GM23248 (cell line): ENCODE measurements around the gene WHRN. TPM values are rescaled to one million over a fixed set of nuclear protein-coding genes. Genes with fewer than 3 reads are reported as not detected.

Source experiments
- DNase-seq: peaks from one replicate; pipeline ENCODE4 v3.0.0-alpha.2; 2015
- H2AFZ ChIP-seq: fragments of 200-600 bp; sonication (generic); 2 replicates; pipeline ENCODE4 v1.6.1; 2016; ENCODE audit warnings: antibody characterized with exemption
- H3F3A ChIP-seq: fragments of 200-600 bp; sonication (generic); 2 replicates; pipeline ENCODE4 v1.6.1; 2016; ENCODE audit warnings: mild to moderate bottlenecking, antibody characterized with exemption, mixed run types; ENCODE audit not compliant: insufficient read depth
- H3K27ac ChIP-seq: fragments of 200-600 bp; sonication (generic); 2 replicates; pipeline ENCODE4 v1.5.1; 2016; ENCODE audit warnings: mild to moderate bottlenecking
- H3K27me3 ChIP-seq: fragments of 200-600 bp; sonication (generic); replicated peaks from 2 replicates; pipeline ENCODE4 v1.6.1; 2016; ENCODE audit warnings: mild to moderate bottlenecking; ENCODE audit not compliant: insufficient read depth
- H3K36me3 ChIP-seq: fragments of 200-600 bp; sonication (generic); 2 replicates; pipeline ENCODE4 v1.6.1; 2016; ENCODE audit warnings: low read depth, mild to moderate bottlenecking
- H3K4me1 ChIP-seq: fragments of 200-600 bp; sonication (generic); 2 replicates; pipeline ENCODE4 v1.6.1; 2016; ENCODE audit warnings: mild to moderate bottlenecking; ENCODE audit not compliant: insufficient read depth
- H3K4me2 ChIP-seq: fragments of 200-600 bp; sonication (generic); one replicate; pipeline ENCODE4 v1.6.1; 2016; ENCODE audit warnings: mild to moderate bottlenecking; ENCODE audit not compliant: unreplicated experiment
- H3K4me3 ChIP-seq: fragments of 200-600 bp; sonication (generic); 2 replicates; pipeline ENCODE4 v1.5.1; 2016; ENCODE audit warnings: mild to moderate bottlenecking
- H3K79me2 ChIP-seq: fragments of 200-600 bp; sonication (generic); 2 replicates; pipeline ENCODE4 v1.6.1; 2016; ENCODE audit warnings: mild to moderate bottlenecking; ENCODE audit not compliant: insufficient read depth
- H3K9ac ChIP-seq: fragments of 200-600 bp; sonication (generic); 2 replicates; pipeline ENCODE4 v1.6.1; 2016; ENCODE audit warnings: mild to moderate bottlenecking
- H3K9me2 ChIP-seq: fragments of 200-600 bp; sonication (generic); 2 replicates; pipeline ENCODE4 v1.6.1; 2016; ENCODE audit warnings: mixed run types, mild to moderate bottlenecking, moderate library complexity; ENCODE audit not compliant: insufficient read depth
- H3K9me3 ChIP-seq: fragments of 200-600 bp; sonication (generic); one replicate; pipeline ENCODE4 v1.6.1; 2017; ENCODE audit warnings: low read depth
- H4K20me1 ChIP-seq: fragments of 200-600 bp; sonication (generic); 2 replicates; pipeline ENCODE4 v1.6.0; 2016; ENCODE audit not compliant: insufficient read depth
- EZH2 ChIP-seq: fragments of 200-600 bp; sonication (generic); IDR thresholded peaks from 2 replicates; pipeline ENCODE4 v1.6.1; 2018; ENCODE audit warnings: antibody characterized with exemption, mild to moderate bottlenecking; ENCODE audit not compliant: insufficient read depth, poor library complexity, severe bottlenecking
- EZH2phosphoT487 ChIP-seq: fragments of 200-600 bp; sonication (generic); IDR thresholded peaks from 2 replicates; pipeline ENCODE4 v1.6.1; 2018; ENCODE audit warnings: antibody characterized with exemption, moderate library complexity, mild to moderate bottlenecking, low read depth; ENCODE audit not compliant: insufficient read depth
- WGBS, 2 experiments: methylation state at CpG; one replicate each; pipeline ENCODE4 v1.1.6; 2015 to 2017; ENCODE audit warnings: low lambda C conversion rate in 2 of 2, low coverage in 1 of 2; ENCODE audit errors: missing lambda C conversion rate in 2 of 2; 5-methylcytosine and 5-hydroxymethylcytosine counted together
- in situ Hi-C: fragments of 300-500 bp; cut with MboI; formaldehyde crosslinking; loops from 2 replicates; pipeline ENCODE4 v1.15.0; 2020
- polyA plus RNA-seq: library from polyadenylated mRNA; unstranded; fragments of >200 nt; fragmentation: Nextera tagmentation; extraction: Ambion mirVana; gene quantifications from 2 replicates; pipeline ENCODE4 v1.2.1, GENCODE V29; 2016
- total RNA-seq: library from RNA; depleted of rRNA; stranded (reverse); fragments of >200 nt; shearing (Covaris generic); gene quantifications from 2 replicates; pipeline ENCODE4 v1.2.3, GENCODE V29; 2014

WHRN gene
- total and polyA plus RNA-seq, 2 experiments from 2014 or later = 0.76 to 1.5 TPM

GRCh38 chr9:114370251-114370967 is 134.9 kb downstream of the WHRN start:
- no peaks in the 10 kb centered on the region for H3K9me3 ChIP-seq
- H4K20me1 ChIP-seq = no peaks in the 10 kb centered on the region
- H3K4me2 ChIP-seq = no peak overlapping the region
- H3K27ac ChIP-seq = no peak overlapping the region
- H3K79me2 ChIP-seq = no peaks in the 10 kb centered on the region
- no peaks in the 10 kb centered on the region for H3K27me3 ChIP-seq
- TF ChIP-seq EZH2 (no peak), EZH2phosphoT487 (no peak)
- 67 to 78% methylated on average over 4 to 6 of the region's 6 CpGs for WGBS, 2 experiments
- no peak overlapping the region for H2AFZ ChIP-seq
- in situ Hi-C loops = no loop called here
- H3F3A ChIP-seq = peaks cover 21% of the 10 kb centered on the region
- H3K9me2 ChIP-seq = no peaks in the 10 kb centered on the region
- H3K9ac ChIP-seq = no peak overlapping the region
- DNase-seq = no peak
- H3K36me3 ChIP-seq = no peaks in the 10 kb centered on the region
- H3K4me3 ChIP-seq = no peak overlapping the region
- peaks cover 16% of the 10 kb centered on the region for H3K4me1 ChIP-seq

GRCh38 chr9:114369216-114370130 is 135.8 kb downstream of the WHRN start:
- Histone ChIP-seq H3K27me3 (no peaks in the 10 kb centered on the region), H3K79me2 (no peaks in the 10 kb centered on the region), H4K20me1 (no peaks in the 10 kb centered on the region), H3K27ac (no peak overlapping the region), H2AFZ (no peak overlapping the region), H3K9me3 (no peaks in the 10 kb centered on the region), H3K9me2 (no peaks in the 10 kb centered on the region), H3K9ac (no peak overlapping the region), H3K36me3 (no peaks in the 10 kb centered on the region), H3K4me3 (no peak overlapping the region), H3F3A (peaks cover 26% of the 10 kb centered on the region), H3K4me2 (no peak overlapping the region), H3K4me1 (peaks cover 24% of the 10 kb centered on the region)
- TF ChIP-seq EZH2phosphoT487 (no peak), EZH2 (no peak)
- WGBS, 2 experiments = 94 to 96% methylated on average over 9 of the region's 9 CpGs
- in situ Hi-C loops = no loop called here
- no peak for DNase-seq

- H3K9ac ChIP-seq = no peak overlapping the region
- no peaks in the 10 kb centered on the region for H3K9me2 ChIP-seq
- H3K9me3 ChIP-seq = no peaks in the 10 kb centered on the region
- H4K20me1 ChIP-seq = no peaks in the 10 kb centered on the region
- 86 to 88% methylated on average over 12 to 14 of the region's 14 CpGs for WGBS, 2 experiments
- peaks cover 38% of the 10 kb centered on the region for H3F3A ChIP-seq
- no peak overlapping the region for H2AFZ ChIP-seq
- no peak for DNase-seq
- no peaks in the 10 kb centered on the region for H3K36me3 ChIP-seq
- no peaks in the 10 kb centered on the region for H3K27me3 ChIP-seq
- TF ChIP-seq EZH2 = no peak
- TF ChIP-seq EZH2phosphoT487 = no peak
- no peaks in the 10 kb centered on the region for H3K79me2 ChIP-seq
- H3K4me2 ChIP-seq = no peak overlapping the region
- in situ Hi-C loops = no loop called here
- no peak overlapping the region for H3K4me3 ChIP-seq
- peaks cover 38% of the 10 kb centered on the region for H3K4me1 ChIP-seq
- no peak overlapping the region for H3K27ac ChIP-seq
These were observed 137.3 kb downstream of the WHRN start for GRCh38 chr9:114367772-114368569.

- no peak overlapping the region for H3K27ac ChIP-seq
- H3K27me3 ChIP-seq = no peaks in the 10 kb centered on the region
- TF ChIP-seq EZH2phosphoT487 = no peak
- H3K9ac ChIP-seq = no peak overlapping the region
- 80 to 82% methylated on average over 6 of the region's 6 CpGs for WGBS, 2 experiments
- no peaks in the 10 kb centered on the region for H4K20me1 ChIP-seq
- H3K4me2 ChIP-seq = no peak overlapping the region
- in situ Hi-C loops = no loop called here
- H3K4me3 ChIP-seq = no peak overlapping the region
- H3K9me2 ChIP-seq = no peaks in the 10 kb centered on the region
- H3K4me1 ChIP-seq = peaks cover 38% of the 10 kb centered on the region
- no peak for DNase-seq
- no peak overlapping the region for H2AFZ ChIP-seq
- no peaks in the 10 kb centered on the region for H3K36me3 ChIP-seq
- H3K79me2 ChIP-seq = no peaks in the 10 kb centered on the region
- no peaks in the 10 kb centered on the region for H3K9me3 ChIP-seq
- peaks cover 38% of the 10 kb centered on the region for H3F3A ChIP-seq
These were observed 137.9 kb downstream of the WHRN start for GRCh38 chr9:114367366-114367765.
